ENCODE measurements around the gene NTF3.
"Not testable (repeated sequence)": the region's sequence is repeated elsewhere in the genome, so short reads cannot be mapped to it uniquely, and the experiment has no call there.

NTF3 gene

DNA sequence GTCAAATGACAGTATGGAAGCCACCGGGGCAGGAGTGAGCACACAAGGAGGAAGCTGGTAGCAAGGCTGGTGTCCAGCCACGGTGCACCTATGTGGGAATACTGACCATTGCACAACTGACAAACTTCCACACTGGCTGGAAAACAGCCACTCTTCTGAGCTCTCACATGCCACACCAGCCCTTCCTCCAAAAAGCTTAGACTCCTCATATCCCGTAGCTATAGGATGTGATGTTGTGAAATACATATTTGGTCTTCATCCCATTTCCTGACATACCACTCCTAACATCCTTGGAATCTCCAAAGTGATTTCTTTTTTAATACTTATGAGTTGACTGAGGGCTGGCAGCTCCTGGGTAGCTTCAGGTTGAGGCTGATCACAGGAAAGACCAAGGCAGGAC lies 103.6 kb downstream of the NTF3 start:
- H3K27ac ChIP-seq = no peak overlapping the region
- TF ChIP-seq, protein P1, sequence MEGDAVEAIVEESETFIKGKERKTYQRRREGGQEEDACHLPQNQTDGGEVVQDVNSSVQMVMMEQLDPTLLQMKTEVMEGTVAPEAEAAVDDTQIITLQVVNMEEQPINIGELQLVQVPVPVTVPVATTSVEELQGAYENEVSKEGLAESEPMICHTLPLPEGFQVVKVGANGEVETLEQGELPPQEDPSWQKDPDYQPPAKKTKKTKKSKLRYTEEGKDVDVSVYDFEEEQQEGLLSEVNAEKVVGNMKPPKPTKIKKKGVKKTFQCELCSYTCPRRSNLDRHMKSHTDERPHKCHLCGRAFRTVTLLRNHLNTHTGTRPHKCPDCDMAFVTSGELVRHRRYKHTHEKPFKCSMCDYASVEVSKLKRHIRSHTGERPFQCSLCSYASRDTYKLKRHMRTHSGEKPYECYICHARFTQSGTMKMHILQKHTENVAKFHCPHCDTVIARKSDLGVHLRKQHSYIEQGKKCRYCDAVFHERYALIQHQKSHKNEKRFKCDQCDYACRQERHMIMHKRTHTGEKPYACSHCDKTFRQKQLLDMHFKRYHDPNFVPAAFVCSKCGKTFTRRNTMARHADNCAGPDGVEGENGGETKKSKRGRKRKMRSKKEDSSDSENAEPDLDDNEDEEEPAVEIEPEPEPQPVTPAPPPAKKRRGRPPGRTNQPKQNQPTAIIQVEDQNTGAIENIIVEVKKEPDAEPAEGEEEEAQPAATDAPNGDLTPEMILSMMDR (conservative IDR thresholded peaks at IDR 0.05) = no peak

DNA sequence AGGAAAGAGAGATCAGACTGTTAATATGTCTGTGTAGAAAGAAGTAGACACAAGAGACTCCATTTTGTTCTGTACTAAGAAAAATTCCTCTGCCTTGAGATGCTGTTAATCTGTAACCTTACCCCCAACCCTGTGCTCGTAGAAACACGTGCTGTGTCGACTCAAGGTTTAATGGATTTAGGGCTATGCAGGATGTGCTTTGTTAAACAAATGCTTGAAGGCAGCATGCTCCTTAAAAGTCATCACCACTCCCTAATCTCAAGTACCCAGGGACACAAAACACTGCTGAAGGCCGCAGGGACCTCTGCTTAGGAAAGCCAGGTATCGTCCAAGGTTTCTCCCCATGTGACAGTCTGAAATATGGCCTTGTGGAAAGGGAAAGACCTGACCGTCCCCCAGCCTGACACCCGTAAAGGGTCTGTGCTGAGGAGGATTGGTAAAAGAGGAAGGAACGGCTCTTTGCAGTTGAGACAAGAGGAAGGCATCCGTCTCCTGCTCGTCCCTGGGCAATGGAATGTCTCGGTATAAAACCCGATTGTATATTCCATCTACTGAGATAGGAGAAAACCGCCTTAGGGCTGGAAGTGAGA lies 105.2 kb downstream of the NTF3 start:
- H3K27ac ChIP-seq = not testable (repeated sequence)

DNA sequence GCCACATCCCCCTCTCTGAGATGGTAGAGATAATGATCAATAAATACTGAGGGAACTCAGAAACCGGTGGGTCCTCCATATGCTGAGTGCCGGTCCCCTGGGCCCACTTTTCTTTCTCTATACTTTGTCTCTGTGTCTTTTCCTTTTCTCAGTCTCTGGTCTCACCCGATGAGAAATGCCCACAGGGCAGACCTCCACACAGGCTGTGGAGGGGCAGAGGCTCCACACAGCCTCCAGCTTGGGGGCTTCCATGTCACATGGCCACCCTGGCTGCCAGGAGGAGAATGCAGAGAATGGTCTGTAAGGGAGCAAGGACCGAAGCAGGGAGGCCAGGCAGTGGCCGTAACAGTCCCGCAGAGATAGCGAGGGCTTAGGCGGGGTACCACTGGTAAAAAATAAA lies 105.9 kb downstream of the NTF3 start:
- no peak overlapping the region for H3K27ac ChIP-seq
- TF ChIP-seq, protein P1 (conservative IDR thresholded peaks at IDR 0.05) = no peak
